ENCODE results near the gene ADRA1B. TPM values are rescaled to one million over a fixed set of nuclear protein-coding genes. Genes with fewer than 3 reads are reported as not detected.
A peak's percentile ranks its signal among the peaks of the same experiment; 100 is the strongest.

The ADRA1B gene
- total RNA-seq, result not detected

- CTCF ChIA-PET, result interaction anchor here (1.1 to 3.3 kb wide), 4 partner anchors 9 to 399 kb away, joined by 3 to 10 read pairs (median 4); no protein-coding TSS in a partner anchor
Observed at GRCh38 chr5:159915904-159916840, at the start of gene ADRA1B. ADRA1B (plus strand) TSS chr5:159916482; CDS start chr5:159916906, 424 bp downstream.

GRCh38 chr5:159873680-159874079, 42.6 kb upstream of the ADRA1B start:
- peaks cover 8% of the 10 kb centered on the region for H3K27me3 Mint-ChIP-seq
- POLR2A ChIA-PET, result interaction anchor here (0.7 kb wide), 1 partner anchor 666 kb away, joined by 4 read pairs; no protein-coding TSS in a partner anchor
- no peaks in the 10 kb centered on the region for H3K36me3 Mint-ChIP-seq (ENCODE audit: low read depth)
- no peaks in the 10 kb centered on the region for H3K9me3 Mint-ChIP-seq (ENCODE audit: low read depth)
- CTCF ChIA-PET, result no interaction called here
- ATAC-seq, result no peak
- intact Hi-C loops (cut with DNase I, micrococcal nuclease), result no loop called here
- no peak overlapping the region for H3K4me3 Mint-ChIP-seq
- H3K27ac Mint-ChIP-seq, result no peak overlapping the region
- H3K4me1 Mint-ChIP-seq, result no peaks in the 10 kb centered on the region
- DNase-seq, result no peak

More at GRCh38 chr5:159915904-159916840, at the start of gene ADRA1B:
- no peaks in the 10 kb centered on the region for H3K9me3 Mint-ChIP-seq (ENCODE audit: low read depth)
- H3K36me3 Mint-ChIP-seq (ENCODE audit: low read depth), result no peaks in the 10 kb centered on the region
- no peak within 1 kb of the TSS for H3K27ac Mint-ChIP-seq
- intact Hi-C loops (cut with DNase I, micrococcal nuclease), result loop anchor here (1.0 to 5.0 kb wide), 6 partner anchors 400 to 759 kb away; partner anchors contain the start of gene IL12B (in 1 of the 2)
- POLR2A ChIA-PET, result no interaction called here
- H3K4me1 Mint-ChIP-seq, result peaks cover 6% of the 10 kb centered on the region
- peak within 1 kb of the TSS; percentile 5 for H3K4me3 Mint-ChIP-seq
- peak; percentile 96 for ATAC-seq
- peak; percentile 76 for DNase-seq
- peaks cover 46% of the 10 kb centered on the region for H3K27me3 Mint-ChIP-seq

GRCh38 chr5:159874263-159874662, 42.0 kb upstream of the ADRA1B start:
- intact Hi-C loops (cut with DNase I, micrococcal nuclease), result no loop called here
- POLR2A ChIA-PET, result interaction anchor here (0.7 kb wide), 1 partner anchor 667 kb away, joined by 4 read pairs; no protein-coding TSS in a partner anchor
- Mint-ChIP-seq H3K4me3 (no peak overlapping the region), H3K27ac (no peak overlapping the region), H3K4me1 (no peaks in the 10 kb centered on the region), H3K27me3 (peaks cover 8% of the 10 kb centered on the region), H3K36me3 (ENCODE audit: low read depth) (no peaks in the 10 kb centered on the region), H3K9me3 (ENCODE audit: low read depth) (no peaks in the 10 kb centered on the region)
- DNase-seq, result no peak
- CTCF ChIA-PET, result no interaction called here
- peak; percentile 9 for ATAC-seq

- Mint-ChIP-seq H3K4me1 (no peaks in the 10 kb centered on the region), H3K27ac (no peak overlapping the region), H3K4me3 (no peak overlapping the region), H3K27me3 (peaks cover 20% of the 10 kb centered on the region), H3K9me3 (ENCODE audit: low read depth) (no peaks in the 10 kb centered on the region), H3K36me3 (ENCODE audit: low read depth) (no peaks in the 10 kb centered on the region)
- POLR2A ChIA-PET, result no interaction called here
- CTCF ChIA-PET, result interaction anchor here (0.7 kb wide), 1 partner anchor 21 kb away, joined by 3 read pairs; no protein-coding TSS in a partner anchor
- intact Hi-C loops (cut with DNase I, micrococcal nuclease), result no loop called here
- DNase-seq (no peak), ATAC-seq (no peak)
Observed at GRCh38 chr5:159877016-159877415, 39.3 kb upstream of the ADRA1B start.

- ChIA-PET CTCF (interaction anchor here (1.2 kb wide), 1 partner anchor 9 kb away, joined by 3 read pairs; no protein-coding TSS in a partner anchor), POLR2A (no interaction called here)
- no peaks in the 10 kb centered on the region for H3K4me1 Mint-ChIP-seq
- ATAC-seq (no peak), DNase-seq (no peak)
- H3K36me3 Mint-ChIP-seq (ENCODE audit: low read depth), result no peaks in the 10 kb centered on the region
- H3K27ac Mint-ChIP-seq, result no peak overlapping the region
- intact Hi-C loops (cut with DNase I, micrococcal nuclease), result no loop called here
- H3K4me3 Mint-ChIP-seq, result no peak overlapping the region
- H3K9me3 Mint-ChIP-seq (ENCODE audit: low read depth), result no peaks in the 10 kb centered on the region
- peaks cover 24% of the 10 kb centered on the region for H3K27me3 Mint-ChIP-seq
Observed at GRCh38 chr5:159877894-159878448, 38.3 kb upstream of the ADRA1B start.

- CTCF ChIA-PET, result no interaction called here
- POLR2A ChIA-PET, result no interaction called here
- intact Hi-C loops (cut with DNase I, micrococcal nuclease), result no loop called here
Observed at GRCh38 chr5:159878988-159879471, 37.3 kb upstream of the ADRA1B start.

GRCh38 chr5:159880676-159881075, 35.6 kb upstream of the ADRA1B start:
- Mint-ChIP-seq H3K27ac (no peak overlapping the region), H3K9me3 (ENCODE audit: low read depth) (no peaks in the 10 kb centered on the region), H3K4me3 (no peak overlapping the region), H3K4me1 (no peaks in the 10 kb centered on the region), H3K36me3 (ENCODE audit: low read depth) (no peaks in the 10 kb centered on the region), H3K27me3 (peaks cover 23% of the 10 kb centered on the region)
- DNase-seq (no peak), ATAC-seq (no peak)
- intact Hi-C loops (cut with DNase I, micrococcal nuclease), result no loop called here
- CTCF ChIA-PET, result no interaction called here
- POLR2A ChIA-PET, result no interaction called here

More at GRCh38 chr5:159878988-159879471, 37.3 kb upstream of the ADRA1B start:
- DNase-seq (no peak), ATAC-seq (no peak)
- H3K36me3 Mint-ChIP-seq (ENCODE audit: low read depth), result no peaks in the 10 kb centered on the region
- no peaks in the 10 kb centered on the region for H3K4me1 Mint-ChIP-seq
- H3K27me3 Mint-ChIP-seq, result peaks cover 23% of the 10 kb centered on the region
- no peak overlapping the region for H3K27ac Mint-ChIP-seq
- H3K9me3 Mint-ChIP-seq (ENCODE audit: low read depth), result no peaks in the 10 kb centered on the region
- no peak overlapping the region for H3K4me3 Mint-ChIP-seq

GRCh38 chr5:159881967-159882366, 34.3 kb upstream of the ADRA1B start:
- intact Hi-C loops (cut with DNase I, micrococcal nuclease), result no loop called here
- peaks cover 23% of the 10 kb centered on the region for H3K27me3 Mint-ChIP-seq
- H3K27ac Mint-ChIP-seq, result no peak overlapping the region
- no peak overlapping the region for H3K4me3 Mint-ChIP-seq
- CTCF ChIA-PET, result no interaction called here
- POLR2A ChIA-PET, result no interaction called here
- no peaks in the 10 kb centered on the region for H3K4me1 Mint-ChIP-seq
- DNase-seq (no peak), ATAC-seq (no peak)
- no peaks in the 10 kb centered on the region for H3K9me3 Mint-ChIP-seq (ENCODE audit: low read depth)
- H3K36me3 Mint-ChIP-seq (ENCODE audit: low read depth), result no peaks in the 10 kb centered on the region

- H3K9me3 Mint-ChIP-seq (ENCODE audit: low read depth), result no peaks in the 10 kb centered on the region
- intact Hi-C loops (cut with DNase I, micrococcal nuclease), result no loop called here
- H3K27me3 Mint-ChIP-seq, result peaks cover 19% of the 10 kb centered on the region
- ChIA-PET POLR2A (no interaction called here), CTCF (no interaction called here)
- H3K4me1 Mint-ChIP-seq, result no peaks in the 10 kb centered on the region
- H3K36me3 Mint-ChIP-seq (ENCODE audit: low read depth), result no peaks in the 10 kb centered on the region
- H3K4me3 Mint-ChIP-seq, result no peak overlapping the region
- H3K27ac Mint-ChIP-seq, result no peak overlapping the region
- ATAC-seq (no peak), DNase-seq (no peak)
Observed at GRCh38 chr5:159883522-159883950, 32.7 kb upstream of the ADRA1B start.

- H3K27me3 Mint-ChIP-seq, result peaks cover 22% of the 10 kb centered on the region
- no peaks in the 10 kb centered on the region for H3K36me3 Mint-ChIP-seq (ENCODE audit: low read depth)
- POLR2A ChIA-PET, result no interaction called here
- intact Hi-C loops (cut with DNase I, micrococcal nuclease), result no loop called here
- no peak for DNase-seq
- H3K4me1 Mint-ChIP-seq, result no peaks in the 10 kb centered on the region
- no peak for ATAC-seq
- H3K9me3 Mint-ChIP-seq (ENCODE audit: low read depth), result no peaks in the 10 kb centered on the region
- no peak overlapping the region for H3K4me3 Mint-ChIP-seq
- CTCF ChIA-PET, result interaction anchor here (0.7 kb wide), 1 partner anchor 16 kb away, joined by 3 read pairs; no protein-coding TSS in a partner anchor
- no peak overlapping the region for H3K27ac Mint-ChIP-seq
Observed at GRCh38 chr5:159884917-159885620, 31.2 kb upstream of the ADRA1B start.

GRCh38 chr5:159886296-159886695, 30.0 kb upstream of the ADRA1B start:
- H3K9me3 Mint-ChIP-seq (ENCODE audit: low read depth), result no peaks in the 10 kb centered on the region
- H3K36me3 Mint-ChIP-seq (ENCODE audit: low read depth), result no peaks in the 10 kb centered on the region
- ATAC-seq, result no peak
- POLR2A ChIA-PET, result no interaction called here
- no peak for DNase-seq
- H3K27me3 Mint-ChIP-seq, result peaks cover 15% of the 10 kb centered on the region
- intact Hi-C loops (cut with DNase I, micrococcal nuclease), result no loop called here
- H3K4me1 Mint-ChIP-seq, result no peaks in the 10 kb centered on the region
- no peak overlapping the region for H3K27ac Mint-ChIP-seq
- H3K4me3 Mint-ChIP-seq, result no peak overlapping the region
- CTCF ChIA-PET, result no interaction called here

Measured in activated CD4-positive, alpha-beta T cell treated with anti-CD3 and anti-CD28 coated beads for 36 hours (primary cell).